SH-SY5Y (cell line): ENCODE measurements around the gene ZNF593OS.

ENCODE experiments used
- GATA2 ChIP-seq: IDR thresholded peaks from 2 replicates; pipeline ENCODE4 v1.6.1; 2011; ENCODE audit warnings: mild to moderate bottlenecking, low read depth, low read length
- GATA3 ChIP-seq: IDR thresholded peaks from 2 replicates; pipeline ENCODE4 v1.6.1; 2011; ENCODE audit warnings: low read depth, mild to moderate bottlenecking, low read length, moderate library complexity

DNA sequence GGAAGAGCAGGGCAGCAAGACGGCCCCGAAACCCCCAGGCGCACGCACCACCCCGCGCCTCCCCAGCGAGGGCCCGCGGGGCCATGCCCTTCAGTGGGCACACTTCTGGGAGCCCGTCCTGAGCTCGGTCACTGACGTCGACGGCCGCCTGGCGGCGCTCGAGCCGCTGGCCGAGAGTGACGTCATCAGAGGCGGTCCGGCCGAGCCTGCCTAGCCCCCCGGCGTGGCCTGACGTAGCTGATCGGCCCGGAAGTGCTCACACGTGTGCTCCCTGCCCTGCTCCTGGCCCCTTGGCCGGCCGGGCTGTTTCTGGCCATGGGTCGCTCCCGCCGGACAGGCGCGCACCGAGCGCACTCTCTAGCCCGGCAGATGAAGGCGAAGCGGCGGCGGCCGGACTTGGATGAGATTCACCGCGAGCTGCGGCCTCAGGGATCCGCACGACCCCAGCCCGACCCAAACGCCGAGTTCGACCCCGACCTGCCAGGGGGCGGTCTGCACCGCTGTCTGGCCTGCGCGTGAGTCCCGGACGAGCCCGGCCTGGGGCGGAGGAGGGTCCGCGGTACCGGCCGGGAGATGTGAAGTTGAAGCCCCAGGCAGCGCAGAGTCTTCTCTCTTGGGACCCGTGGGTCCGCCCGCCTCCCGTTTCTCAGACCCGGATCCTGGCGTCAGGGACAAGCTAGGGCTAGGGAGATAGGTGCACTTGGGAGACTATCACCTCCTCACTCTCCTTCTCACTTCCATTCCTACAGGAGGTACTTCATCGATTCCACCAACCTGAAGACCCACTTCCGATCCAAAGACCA, 1.8 kb downstream of the ZNF593OS start, which contains the start of gene ZNF593:
- TF ChIP-seq GATA2 (no peak), GATA3 (no peak)
